IMR-90 (cell line): ENCODE results near the gene TSNAXIP1. TPM values are rescaled to one million over a fixed set of nuclear protein-coding genes. Genes with fewer than 3 reads are reported as not detected.

Experiments
- ATAC-seq: fragments of 200-7000 bp; cut with Tn5 transposase; 2 replicates; pipeline ENCODE4 v1.9.1; 2020; ENCODE audit warnings: low read depth, mild to moderate bottlenecking, moderate library complexity
- BruUV-seq: library from RNA; stranded (reverse); fragments of 400-500 nt; replicated peaks from 2 replicates; lab custom pipeline; 2021; lab: Mats Ljungman, UMichigan
- CTCF ChIA-PET: fragments of 300-600 bp; formaldehyde crosslinking; extraction: SDS; loops from one replicate; lab custom pipeline; 2021; ENCODE audit warnings: antibody characterized with exemption; lab: Yijun Ruan, JAX
- POLR2A ChIA-PET: fragments of 300-600 bp; sonication (Branson Sonifier 250); formaldehyde crosslinking; loops from one replicate; lab custom pipeline; 2022; ENCODE audit warnings: antibody characterized with exemption; ENCODE audit not compliant: unreplicated experiment; lab: Charles Lee
- DNase-seq: peaks from one replicate; pipeline ENCODE4 v3.0.0; 2013
- H2AFZ ChIP-seq: replicated peaks from 2 replicates; pipeline ENCODE3; 2013; ENCODE audit warnings: low read length, mild to moderate bottlenecking; ENCODE audit not compliant: poor library complexity
- H2AK5ac ChIP-seq: 2 replicates; pipeline ENCODE4 v1.6.1; 2013; ENCODE audit warnings: low read depth, low read length, inconsistent platforms
- H2AK9ac ChIP-seq: replicated peaks from 2 replicates; pipeline ENCODE3; 2013; ENCODE audit warnings: mild to moderate bottlenecking, low read depth, low read length, moderate library complexity; ENCODE audit not compliant: poor library complexity
- H2BK120ac ChIP-seq: 2 replicates; pipeline ENCODE4 v1.6.1; 2013; ENCODE audit warnings: low read depth, low read length, inconsistent platforms
- H2BK15ac ChIP-seq: 3 replicates; pipeline ENCODE4 v1.6.1; 2013; ENCODE audit warnings: low read depth, low read length, inconsistent platforms
- H2BK20ac ChIP-seq: 2 replicates; pipeline ENCODE4 v1.6.1; 2013; ENCODE audit warnings: low read depth, mild to moderate bottlenecking, inconsistent platforms, low read length, moderate library complexity
- H2BK5ac ChIP-seq: 2 replicates; pipeline ENCODE4 v1.6.1; 2013; ENCODE audit warnings: mild to moderate bottlenecking, low read depth, low read length, inconsistent platforms; ENCODE audit not compliant: poor library complexity, severe bottlenecking
- H3K14ac ChIP-seq: replicated peaks from 2 replicates; pipeline ENCODE4 v1.6.1; 2013; ENCODE audit warnings: low read depth, low read length, inconsistent platforms
- H3K18ac ChIP-seq: 2 replicates; pipeline ENCODE4 v1.6.1; 2013; ENCODE audit warnings: low read depth, low read length, control low read depth
- H3K23ac ChIP-seq: 2 replicates; pipeline ENCODE4 v1.6.1; 2013; ENCODE audit warnings: low read depth, low read length, inconsistent platforms
- H3K27ac ChIP-seq: 2 replicates; pipeline ENCODE4 v1.5.1; 2013; ENCODE audit warnings: mild to moderate bottlenecking, control low read depth, low read length; ENCODE audit not compliant: insufficient read depth
- H3K27me3 ChIP-seq: 2 replicates; pipeline ENCODE4 v1.6.1; 2013; ENCODE audit warnings: low read length; ENCODE audit not compliant: control insufficient read depth, insufficient read depth
- H3K36me3 ChIP-seq: 2 replicates; pipeline ENCODE4 v1.6.1; 2013; ENCODE audit warnings: low read length, mixed read lengths; ENCODE audit not compliant: control insufficient read depth, insufficient read depth
- H3K4ac ChIP-seq: 2 replicates; pipeline ENCODE4 v1.6.1; 2013; ENCODE audit warnings: low read depth, low read length, inconsistent platforms
- H3K4me1 ChIP-seq: 2 replicates; pipeline ENCODE4 v1.6.1; 2013; ENCODE audit warnings: low read length, mixed read lengths; ENCODE audit not compliant: control insufficient read depth, insufficient read depth
- H3K4me2 ChIP-seq: 2 replicates; pipeline ENCODE4 v1.6.1; 2013; ENCODE audit warnings: low read depth, mild to moderate bottlenecking, control low read depth, low read length, moderate library complexity
- H3K4me3 ChIP-seq: 2 replicates; pipeline ENCODE4 v1.5.1; 2013; ENCODE audit warnings: low read depth, mild to moderate bottlenecking, control low read depth, low read length, moderate library complexity; ENCODE audit not compliant: insufficient read depth
- H3K56ac ChIP-seq: 2 replicates; pipeline ENCODE4 v1.6.1; 2013; ENCODE audit warnings: low read length, inconsistent platforms; ENCODE audit not compliant: insufficient read depth; ENCODE audit errors: extremely low read depth
- H3K79me1 ChIP-seq, 2 experiments: 2 replicates each; pipeline ENCODE4 v1.6.1; 2013; ENCODE audit warnings: low read length in 2 of 2, inconsistent platforms in 1 of 2, low read depth in 1 of 2
- H3K9ac ChIP-seq: 2 replicates; pipeline ENCODE4 v1.6.1; 2013; ENCODE audit warnings: low read depth, low read length, control low read depth
- H3K9me1 ChIP-seq: 2 replicates; pipeline ENCODE4 v1.6.1; 2013; ENCODE audit warnings: low read length, inconsistent platforms; ENCODE audit not compliant: insufficient read depth
- H3K9me3 ChIP-seq: 2 replicates; pipeline ENCODE4 v1.6.1; 2013; ENCODE audit warnings: low read length; ENCODE audit not compliant: control insufficient read depth, insufficient read depth
- H4K20me1 ChIP-seq: 2 replicates; pipeline ENCODE4 v1.6.1; 2013; ENCODE audit warnings: low read length, inconsistent platforms; ENCODE audit not compliant: insufficient read depth
- H4K5ac ChIP-seq: 2 replicates; pipeline ENCODE4 v1.6.1; 2013; ENCODE audit warnings: mild to moderate bottlenecking, low read depth, low read length, control low read depth
- H4K8ac ChIP-seq, 2 experiments: 2 replicates each; pipeline ENCODE4 v1.6.1; 2013; ENCODE audit warnings: low read depth in 2 of 2, low read length in 2 of 2, control low read depth in 1 of 2, inconsistent platforms in 1 of 2
- H4K91ac ChIP-seq: 2 replicates; pipeline ENCODE4 v1.6.1; 2013; ENCODE audit warnings: low read depth, low read length, inconsistent platforms; ENCODE audit not compliant: insufficient read depth
- BHLHE40 ChIP-seq: fragments of 150-350 bp; IDR thresholded peaks from 2 replicates; pipeline ENCODE4 v1.6.1; 2016; ENCODE audit warnings: mild to moderate bottlenecking, low read depth, low read length
- CEBPB ChIP-seq: IDR thresholded peaks from 2 replicates; pipeline ENCODE4 v1.6.1; 2012; ENCODE audit warnings: low read depth, low read length, improper control_type of control experiment
- POLR2A ChIP-seq: IDR thresholded peaks from 2 replicates; pipeline ENCODE4 v1.6.1; 2012; ENCODE audit warnings: mild to moderate bottlenecking, low read depth, low read length
- RCOR1 ChIP-seq: IDR thresholded peaks from 2 replicates; pipeline ENCODE4 v1.6.1; 2012; ENCODE audit warnings: mild to moderate bottlenecking, low read length, improper control_type of control experiment; ENCODE audit not compliant: insufficient replicate concordance
- WGBS, 2 experiments: methylation state at CpG; one replicate each; pipeline versions ENCODE4 v1.1.5 to v1.1.7; 2013; ENCODE audit warnings: missing lambda C conversion rate in 2 of 2; ENCODE audit not compliant: insufficient read length in 1 of 2; ENCODE audit errors: extremely low coverage in 2 of 2; 5-methylcytosine and 5-hydroxymethylcytosine counted together
- dilution Hi-C: fragments of 300-500 bp; cut with HindIII; formaldehyde crosslinking; loops from one replicate; pipeline ENCODE4 v1.14.3; 2018; ENCODE audit warnings: low sequenced_read_pairs; ENCODE audit not compliant: unreplicated experiment
- in situ Hi-C: fragments of 300-500 bp; cut with MboI; formaldehyde crosslinking; loops from 3 replicates; pipeline ENCODE4 v1.14.3; 2019; ENCODE audit warnings: low sequenced_read_pairs, inconsistent platforms, mixed read lengths
- intact Hi-C: fragments of 100-400 bp; cut with micrococcal nuclease; formaldehyde crosslinking; loops from 2 replicates; pipeline ENCODE4 v1.10.0; 2022
- polyA plus RNA-seq, 3 experiments: library from polyadenylated mRNA; depleted of rRNA; stranded (reverse); fragments of >200 nt; gene quantifications; 2 replicates each; pipeline ENCODE4 v1.2.3, GENCODE V29; 2012; ENCODE audit warnings: low replicate concordance in 1 of 3
- total RNA-seq: library from RNA; depleted of rRNA; stranded (reverse); fragments of >200 nt; gene quantifications from 2 replicates; pipeline ENCODE4 v1.2.3, GENCODE V29; 2012

The TSNAXIP1 gene
- total and polyA plus RNA-seq, 2 of the 4 experiments (the other 2 are of a cell fraction), result 0.72 to 1.4 TPM

GRCh38 chr16:67860589-67861398 lies 54.1 kb downstream of the TSNAXIP1 start:
- Histone ChIP-seq H4K91ac (no peak overlapping the region), H2BK120ac (no peak overlapping the region), H3K79me1 (peaks cover 45 to 87% of the 10 kb centered on the region in 2 experiments), H3K9me3 (no peaks in the 10 kb centered on the region), H4K5ac (no peak overlapping the region), H3K4ac (peak overlapping the region; percentile 7; the same call in 1 of the 2 replicates), H3K4me3 (no peak overlapping the region), H2BK15ac (no peak overlapping the region), H2AFZ (no peak overlapping the region), H3K27ac (no peak overlapping the region), H3K56ac (no peak overlapping the region), H3K27me3 (no peaks in the 10 kb centered on the region), H3K14ac (0 out of 2 replicates have a peak overlapping the region, but pooled peaks have one; percentile 32), H2AK9ac (no peak overlapping the region), H2BK5ac (no peak overlapping the region), H3K4me1 (peaks cover 29% of the 10 kb centered on the region), H3K36me3 (peaks cover 19% of the 10 kb centered on the region), H3K4me2 (no peak overlapping the region), H4K8ac (no peak overlapping the region), H2BK20ac (no peak overlapping the region), H3K23ac (peak overlapping the region; percentile 71; the same call in 1 of the 2 replicates), H2AK5ac (peak overlapping the region; percentile 2; the same call in 1 of the 2 replicates), H3K18ac (no peak overlapping the region), H3K9ac (no peak overlapping the region), H3K9me1 (peaks cover 72% of the 10 kb centered on the region), H4K20me1 (peaks cover 98% of the 10 kb centered on the region)
- BruUV-seq, result no TSS peak
- dilution Hi-C loops (no loop called here), intact Hi-C loops (no loop called here), in situ Hi-C loops (no loop called here)
- no peak for ATAC-seq
- WGBS, 2 experiments, result 100% methylated on average over 3 of the region's 8 CpGs; no CpG with 5 or more reads in 1 of the 2 experiments
- POLR2A ChIA-PET, result no interaction called here
- CTCF ChIA-PET, result no interaction called here
- TF ChIP-seq POLR2A (0 out of 2 replicates have a peak, but pooled peaks have one; percentile 32), RCOR1 (no peak), CEBPB (peak; percentile 35; the same call in 1 of the 2 replicates), BHLHE40 (no peak)
- DNase-seq, result peak; percentile 64
